NCI-H2029 (cell line): ENCODE results near the gene TM4SF4.

Source experiments
- DNase-seq: peaks from one replicate; lab custom pipeline; 2025; lab: John Stamatoyannopoulos, UW

TM4SF4 gene

DNA sequence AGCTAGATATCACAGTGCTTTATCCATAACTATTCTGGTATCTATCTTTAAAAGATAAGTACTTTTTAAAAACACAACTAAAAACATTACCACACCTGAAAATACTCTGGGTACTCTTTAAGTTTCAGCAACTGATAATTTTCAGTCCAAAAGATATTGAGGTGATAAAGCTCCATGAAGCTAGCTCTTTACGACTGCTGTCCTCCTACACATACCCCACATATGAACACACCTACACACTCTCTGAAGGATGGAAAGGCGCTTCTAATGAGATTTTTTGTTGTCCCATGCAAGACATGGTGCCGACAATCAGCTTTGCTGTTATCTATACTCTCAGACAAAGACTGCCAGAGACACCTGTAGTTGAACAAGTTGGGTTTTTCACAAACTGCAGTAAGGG lies 19.1 kb upstream of the TM4SF4 start:
- DNase-seq: no peak

DNA sequence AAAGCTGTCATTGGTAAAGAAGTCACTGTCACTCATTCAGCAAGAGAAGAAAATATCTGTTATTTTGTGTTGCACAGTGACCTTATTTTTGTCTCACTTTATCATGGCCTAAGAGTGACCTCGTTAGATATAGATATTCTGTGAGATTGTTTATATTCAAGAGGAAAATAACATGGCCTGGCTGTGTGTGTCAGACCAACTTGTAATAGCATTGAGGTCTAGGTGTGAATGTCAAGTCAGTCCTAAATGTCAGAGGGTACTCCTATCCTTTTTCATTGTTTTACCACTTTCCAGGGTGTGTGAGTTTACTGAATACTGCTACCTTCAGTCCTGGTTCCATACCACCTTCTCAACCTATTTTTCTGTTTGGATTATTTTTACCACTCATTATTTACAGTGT lies 18.5 kb upstream of the TM4SF4 start:
- DNase-seq: no peak

DNA sequence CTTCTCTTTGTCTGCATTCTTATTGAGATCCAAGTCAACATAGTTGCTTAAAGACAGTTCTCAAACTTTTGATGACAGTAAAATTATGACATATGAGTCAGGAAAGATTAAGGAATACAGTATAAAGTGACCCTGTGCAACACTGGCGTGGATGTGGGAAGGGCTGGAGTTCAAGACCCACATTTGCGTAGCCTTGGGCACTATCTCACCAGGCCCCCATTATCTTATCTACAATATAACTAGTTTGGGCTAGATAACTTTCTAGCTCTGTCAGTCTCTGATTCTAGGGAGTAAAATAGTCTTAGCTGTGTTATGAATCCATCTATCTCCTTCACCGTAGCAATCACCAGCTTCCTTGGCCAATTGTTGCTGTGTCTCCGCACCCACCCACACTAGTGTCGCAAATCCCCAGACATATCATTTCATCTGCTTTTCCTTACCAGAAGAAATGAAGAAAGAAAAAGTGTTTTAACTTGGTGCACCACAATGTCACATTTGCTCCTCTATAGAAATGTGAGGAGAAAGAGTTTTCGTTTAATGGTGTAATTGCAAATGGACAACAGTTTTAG lies 14.9 kb upstream of the TM4SF4 start:
- DNase-seq: no peak

DNA sequence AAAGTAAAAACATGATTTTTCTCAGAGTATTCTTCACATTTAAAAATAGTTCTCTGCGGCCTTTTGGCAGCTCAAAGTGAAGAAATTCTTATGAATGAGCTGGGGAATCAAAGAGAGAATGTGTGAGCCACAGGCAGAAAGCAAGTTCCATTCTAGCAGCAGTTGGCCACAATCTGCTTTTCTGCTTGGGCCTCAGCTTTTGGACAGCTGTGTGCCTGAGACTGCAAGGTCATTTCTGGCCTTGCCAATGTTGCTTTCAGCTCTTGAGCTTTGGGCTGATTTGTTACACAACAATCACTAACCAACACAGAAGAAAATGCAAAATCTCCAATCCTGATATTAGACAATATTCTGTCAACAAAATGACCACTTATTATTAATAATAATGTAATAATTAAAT lies 14.4 kb upstream of the TM4SF4 start:
- no peak for DNase-seq

DNA sequence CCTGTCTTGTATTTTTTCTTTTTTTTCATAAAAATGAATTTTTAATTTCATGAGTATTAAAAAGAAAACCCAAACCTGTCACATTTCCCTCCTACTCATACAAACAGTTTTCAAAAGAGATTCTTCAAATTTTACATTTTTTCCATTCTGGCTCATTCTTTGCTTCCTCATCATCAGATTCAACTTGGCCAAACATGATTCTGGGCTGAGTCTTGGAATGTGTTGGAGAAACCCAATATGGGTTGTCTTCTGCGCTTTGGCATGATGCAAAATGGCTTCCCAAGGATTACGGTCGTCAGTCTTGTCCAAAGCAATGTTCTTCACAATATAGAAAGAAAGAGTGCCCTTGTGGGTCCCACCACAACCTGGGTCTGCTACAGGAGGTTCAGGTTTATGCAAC lies 12.4 kb upstream of the TM4SF4 start:
- DNase-seq: no peak

DNA sequence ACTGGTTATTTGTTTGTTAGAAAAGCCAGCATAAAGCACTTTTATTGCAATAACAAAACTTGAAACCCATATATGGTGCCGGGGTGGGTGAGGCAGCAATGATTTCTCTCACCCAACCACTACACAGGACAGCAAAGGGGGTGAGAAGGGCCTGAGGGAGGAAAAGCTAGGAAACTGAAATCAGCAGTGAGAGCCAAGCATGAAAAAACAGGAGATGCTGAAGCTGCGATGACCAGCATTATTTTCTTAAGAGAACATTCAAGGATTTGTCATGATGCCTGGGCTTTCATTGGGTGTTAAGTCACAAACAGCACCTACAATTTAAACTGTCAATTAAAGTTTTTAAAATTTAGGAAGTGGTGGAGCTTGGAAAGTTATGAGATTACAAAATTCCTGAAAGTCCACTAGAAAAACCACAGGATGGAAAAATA lies 11.9 kb upstream of the TM4SF4 start:
- DNase-seq: no peak

DNA sequence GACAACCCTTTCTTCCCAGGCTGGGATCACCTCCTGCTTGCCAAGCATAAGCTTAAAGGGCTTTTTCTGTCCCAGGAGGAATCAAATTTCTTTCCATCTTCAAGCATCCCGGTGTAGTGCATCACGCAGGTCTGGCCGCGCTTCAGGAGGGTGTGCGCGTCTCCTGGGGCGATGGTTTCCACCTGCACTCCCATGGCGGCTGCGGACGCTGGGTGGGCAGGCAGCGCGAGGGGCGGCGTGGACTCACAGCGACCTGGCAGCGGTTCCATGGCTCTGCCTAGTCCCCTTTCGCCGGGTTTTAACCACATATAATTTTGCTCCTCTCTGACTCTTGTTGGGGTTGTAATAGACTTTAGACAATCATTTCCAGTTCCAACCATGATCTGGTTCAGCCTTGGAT lies 10.6 kb upstream of the TM4SF4 start:
- DNase-seq: no peak

DNA sequence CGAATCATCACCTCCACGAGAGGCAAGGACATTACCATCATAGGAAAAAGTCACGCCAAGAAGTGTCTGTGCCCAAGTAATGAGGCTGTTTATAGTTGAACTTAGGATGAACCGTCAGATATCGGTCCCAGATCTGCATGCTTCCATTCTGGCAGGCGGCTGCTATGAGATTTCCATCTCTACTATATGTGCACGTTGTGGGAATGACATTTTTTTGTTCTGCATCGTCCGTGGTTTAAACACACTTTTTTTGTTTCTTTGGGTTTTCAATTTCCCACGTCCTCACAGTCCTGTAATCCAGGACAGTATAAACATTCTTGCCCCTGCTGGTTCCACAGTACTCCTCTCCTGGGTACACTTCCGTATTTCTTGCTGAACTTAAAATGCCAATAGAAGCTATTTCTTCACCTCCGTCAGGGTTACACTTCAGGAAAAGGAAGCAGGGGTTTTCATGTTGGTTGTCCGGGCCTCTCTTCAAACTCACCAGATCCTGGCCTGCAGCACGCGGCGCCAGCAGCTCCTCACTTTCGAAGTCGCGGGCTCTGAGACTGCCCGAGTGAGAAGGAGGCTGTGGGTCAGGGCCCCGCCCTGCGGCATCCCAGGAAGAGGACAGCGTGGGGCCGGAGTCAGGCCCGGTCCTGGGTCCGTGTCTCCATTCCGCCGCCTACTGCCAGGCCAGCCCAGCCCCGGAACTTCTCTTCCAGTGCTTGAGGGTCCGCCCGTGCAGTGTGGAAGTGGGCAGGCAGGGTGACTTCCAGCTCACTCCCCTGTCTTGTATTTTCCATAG lies 9.8 kb upstream of the TM4SF4 start:
- no peak for DNase-seq

DNA sequence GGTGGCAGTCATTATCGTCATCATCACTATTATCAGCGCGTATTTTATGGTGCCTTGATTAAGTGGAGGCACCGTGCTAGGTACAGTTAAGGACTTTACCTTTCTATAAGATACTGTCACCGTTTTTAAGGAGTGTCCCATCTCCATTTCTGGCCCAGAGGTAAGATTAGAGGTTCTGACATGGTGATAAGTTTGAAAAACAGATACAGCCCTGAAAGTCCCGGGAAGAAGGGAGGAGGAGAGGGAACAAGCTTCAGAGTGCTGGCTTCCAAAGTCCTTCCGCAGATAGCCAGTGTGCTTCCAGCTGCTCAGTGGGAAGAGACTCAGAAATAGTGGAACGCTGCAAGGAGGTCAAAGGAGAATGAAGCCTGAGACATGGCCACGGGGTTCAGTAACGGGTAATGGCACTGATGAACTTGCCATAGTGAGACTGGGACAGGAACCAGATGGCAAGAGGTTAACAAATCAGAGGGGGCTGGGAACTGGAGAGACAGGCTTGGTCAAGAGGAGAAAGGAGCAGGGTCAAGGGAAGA lies 9.1 kb upstream of the TM4SF4 start:
- no peak for DNase-seq

DNA sequence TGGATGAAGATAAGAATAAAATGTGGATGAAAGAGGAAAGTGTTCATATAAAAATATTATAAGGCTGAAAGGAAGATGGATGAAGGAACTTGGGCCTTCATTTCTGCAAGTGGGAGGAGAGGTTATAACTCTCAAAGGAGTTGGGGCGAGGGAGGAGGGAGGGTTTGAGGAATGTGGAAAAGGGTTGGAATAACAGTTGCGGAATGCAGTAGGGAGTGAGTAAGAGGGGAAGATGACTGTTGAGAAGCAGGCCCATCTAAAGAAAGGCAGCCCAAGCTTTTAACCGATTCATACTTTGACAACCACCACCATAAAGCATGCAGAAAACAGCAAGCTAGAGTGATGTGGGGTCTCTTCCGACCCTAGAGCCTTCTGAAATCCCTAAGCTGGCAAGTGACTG lies 8.3 kb upstream of the TM4SF4 start:
- no peak for DNase-seq

DNA sequence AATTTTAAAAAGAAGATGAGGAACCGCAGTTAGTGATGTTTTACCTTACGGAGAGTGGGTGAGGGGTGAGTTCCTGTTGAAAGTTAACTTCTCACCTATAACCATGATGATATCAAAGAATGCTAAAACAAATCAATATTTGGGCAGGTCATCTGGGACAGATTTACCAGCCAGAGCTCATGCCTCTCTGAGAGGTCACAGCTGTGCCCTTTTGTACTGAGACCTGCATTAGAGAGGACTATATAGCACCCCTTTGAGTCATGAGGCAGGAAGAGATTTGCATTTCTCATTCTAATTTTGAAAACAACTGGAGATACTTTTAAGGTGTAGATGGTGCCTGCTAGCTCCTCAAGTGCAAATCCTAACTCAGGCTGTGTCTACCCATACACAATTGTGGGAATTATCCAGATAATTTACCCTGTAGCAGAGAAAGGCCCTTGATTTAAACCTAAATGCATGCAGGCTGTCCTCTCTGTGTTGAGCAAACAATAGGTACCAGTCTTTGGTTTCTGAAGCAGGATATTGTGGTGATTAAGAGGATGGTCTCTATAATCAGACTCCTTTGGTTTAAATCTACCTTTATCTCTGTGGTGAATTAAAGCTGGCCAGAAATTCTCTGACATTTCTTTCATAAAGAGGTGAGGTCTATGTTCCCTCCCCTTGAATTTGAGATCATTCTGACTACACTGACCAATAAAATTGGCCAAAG lies 5.8 kb upstream of the TM4SF4 start:
- DNase-seq: no peak

DNA sequence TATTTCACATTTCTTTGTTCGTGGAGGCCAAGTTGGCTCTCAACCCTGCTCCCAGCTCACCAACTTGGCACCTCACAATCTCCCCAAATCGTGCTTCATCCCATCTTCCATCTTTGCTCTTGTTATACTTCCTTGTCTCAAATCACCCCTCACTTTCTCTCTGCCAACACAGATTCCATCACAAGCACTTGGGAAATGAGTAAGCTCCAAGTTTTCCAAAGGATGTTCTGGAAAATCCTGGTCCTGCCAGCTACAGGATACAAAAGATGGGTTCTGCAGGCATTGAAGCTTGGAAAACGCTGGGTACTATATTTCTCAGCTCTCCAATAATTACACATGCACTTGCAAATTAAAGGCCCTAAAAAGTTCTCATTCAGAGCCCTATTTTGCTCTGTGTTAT lies 4.1 kb upstream of the TM4SF4 start:
- no peak for DNase-seq

DNA sequence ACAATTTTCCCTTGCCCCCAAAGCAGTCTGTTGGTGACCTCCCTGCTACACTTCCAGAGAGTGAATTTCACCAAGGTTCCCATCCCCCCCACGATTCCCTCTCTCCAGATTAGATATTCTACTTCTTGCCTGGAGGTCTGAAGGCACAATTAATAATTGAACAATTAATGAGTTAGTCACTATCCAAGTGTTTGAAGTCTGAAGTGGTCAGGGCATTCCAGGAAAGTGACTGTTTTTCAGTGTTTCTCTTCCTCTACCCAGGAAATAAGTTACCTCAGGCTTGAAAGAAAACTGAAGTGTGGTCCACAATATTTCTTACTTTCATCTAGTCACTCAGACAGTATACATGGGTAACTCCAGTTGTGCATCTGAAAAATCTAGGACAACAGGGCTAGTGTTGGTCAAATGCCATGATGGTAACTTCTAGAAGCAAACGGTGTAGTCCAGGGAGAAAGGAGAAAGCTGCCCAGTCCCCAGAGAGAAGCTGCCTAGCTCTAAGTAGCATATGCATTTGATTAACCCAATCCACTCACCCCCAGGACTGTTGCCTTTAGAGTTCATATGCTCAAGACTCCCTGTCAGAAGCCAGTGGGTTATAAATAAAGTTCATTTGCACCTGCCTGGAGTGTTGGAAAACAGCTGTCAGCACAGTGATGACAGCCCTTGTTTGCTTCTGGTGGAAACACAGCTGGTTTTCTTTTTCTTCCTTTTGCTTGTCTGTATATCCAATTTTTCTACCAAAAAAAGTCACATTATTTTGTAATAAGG lies 2.3 kb upstream of the TM4SF4 start:
- no peak for DNase-seq

DNA sequence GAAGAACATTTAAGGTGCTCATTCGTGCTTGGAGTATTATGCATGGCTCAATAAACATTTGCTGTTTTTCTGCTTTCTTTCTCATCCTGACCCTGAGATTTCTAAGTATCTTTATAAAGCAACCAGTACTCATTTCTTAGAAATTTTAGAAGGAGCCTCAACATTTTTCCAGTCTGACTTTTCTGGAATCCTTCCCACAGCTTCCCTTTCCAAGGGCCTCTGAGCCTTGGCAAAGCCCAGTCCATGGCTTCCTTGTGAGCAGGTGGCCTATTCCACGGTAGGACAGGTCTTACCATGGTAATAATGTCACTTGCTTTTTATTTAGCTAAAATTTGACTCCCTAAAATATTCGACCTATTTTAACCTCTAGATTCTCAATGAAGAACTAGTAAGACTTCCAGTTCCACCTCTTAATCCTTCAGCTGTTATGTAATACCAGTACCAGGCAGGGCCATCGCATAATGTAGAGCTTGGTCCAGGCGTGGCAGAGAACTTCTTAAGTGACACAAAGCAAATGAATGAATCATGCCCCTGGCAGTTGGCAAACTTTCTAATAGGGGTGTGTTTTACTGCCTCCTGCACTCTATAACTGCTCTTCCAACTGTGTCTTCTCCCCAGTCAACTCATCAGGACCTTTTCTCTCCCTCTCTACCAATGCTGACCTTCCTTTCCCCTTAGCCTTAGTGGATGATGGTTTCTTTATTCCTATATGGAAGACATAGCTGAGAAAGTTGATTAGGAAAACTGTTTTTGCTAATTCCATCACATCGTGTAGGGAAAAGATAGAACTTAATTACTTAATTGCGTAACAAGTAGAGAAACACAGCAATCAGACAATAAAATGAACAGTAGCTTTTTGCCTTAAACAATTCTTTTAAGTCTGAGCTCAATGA lies 894 bp upstream of the TM4SF4 start:
- no peak for DNase-seq

DNA sequence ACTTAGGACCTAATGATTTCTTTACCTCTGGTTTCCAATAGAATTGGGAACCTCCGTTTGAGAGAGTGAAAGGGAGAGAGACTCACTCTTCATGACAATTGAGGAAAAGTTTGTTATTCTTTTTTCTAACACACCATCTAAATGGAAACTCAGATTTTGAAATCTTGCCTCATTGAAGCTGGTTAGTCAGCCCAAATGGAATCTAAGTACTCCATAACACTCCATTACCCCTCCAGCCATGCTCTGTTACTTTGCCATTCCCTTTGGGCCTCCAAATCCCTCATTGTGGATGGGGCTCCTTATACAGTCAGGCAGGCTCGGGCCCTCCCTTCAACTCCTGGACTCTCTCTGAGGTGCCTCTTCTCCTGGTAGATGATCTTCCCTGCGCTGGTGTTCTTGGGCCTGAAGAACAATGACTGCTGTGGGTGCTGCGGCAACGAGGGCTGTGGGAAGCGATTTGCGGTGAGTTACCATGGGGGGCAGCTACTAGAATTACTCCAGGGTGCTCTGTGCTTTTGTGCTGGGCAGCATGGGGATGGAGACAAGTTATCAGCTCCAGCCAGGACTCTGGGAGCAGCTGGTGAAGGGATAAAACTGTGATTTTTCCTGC lies 1.1 kb downstream of the TM4SF4 start:
- no peak for DNase-seq

DNA sequence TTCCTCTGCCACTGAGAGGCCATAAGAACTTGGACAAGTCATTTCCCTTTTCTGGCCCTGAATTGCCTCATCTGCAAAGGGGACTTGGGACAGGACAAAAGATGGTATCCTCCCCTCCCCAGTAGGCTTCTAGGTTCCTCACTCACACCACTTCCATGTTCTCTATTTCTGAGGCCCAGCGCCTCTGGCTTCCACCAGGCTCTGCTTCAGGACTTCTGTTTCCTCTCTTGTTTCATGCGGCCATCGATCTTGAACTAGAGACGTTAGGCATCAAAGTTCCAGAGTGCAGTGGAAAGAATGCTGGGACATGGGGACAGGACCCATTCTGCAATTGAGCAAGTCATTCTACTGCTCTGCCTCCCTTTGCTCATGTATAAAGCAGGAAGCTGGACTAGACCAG lies 1.7 kb downstream of the TM4SF4 start:
- DNase-seq: no peak

DNA sequence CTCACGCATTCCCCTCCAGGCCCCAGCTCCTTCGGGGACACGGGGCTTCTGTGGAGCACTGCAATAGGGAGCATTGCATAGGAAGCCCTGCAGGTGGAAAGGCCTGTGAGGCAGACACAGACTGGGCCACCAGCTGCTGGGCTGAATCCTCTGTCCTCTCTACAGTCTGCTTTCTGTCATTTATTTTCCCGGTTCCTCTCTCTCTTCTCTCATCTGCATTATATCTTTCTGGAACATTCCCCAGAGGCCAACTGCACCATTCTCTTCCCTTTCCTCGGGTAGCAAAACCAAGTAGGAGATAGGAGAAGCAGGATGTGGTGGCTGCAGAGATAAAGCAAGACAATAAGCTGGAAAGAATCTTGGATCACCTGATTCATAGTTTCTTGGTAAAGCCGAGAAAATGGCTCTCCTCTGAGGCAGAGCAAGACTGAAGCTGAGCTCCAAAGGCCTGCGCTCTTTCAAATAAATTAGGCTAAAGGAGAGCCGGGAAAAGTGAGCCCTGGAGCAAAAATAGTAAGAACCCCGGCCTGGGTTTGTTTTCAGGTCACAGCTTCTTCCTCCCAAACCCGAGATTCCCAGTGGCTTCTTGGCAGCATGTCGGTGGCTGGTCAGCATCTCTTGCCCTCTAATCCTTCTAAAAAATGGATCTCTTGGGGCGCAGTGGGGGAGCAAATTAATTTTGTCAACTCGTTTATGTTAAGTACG lies 5.3 kb downstream of the TM4SF4 start:
- DNase-seq: no peak

DNA sequence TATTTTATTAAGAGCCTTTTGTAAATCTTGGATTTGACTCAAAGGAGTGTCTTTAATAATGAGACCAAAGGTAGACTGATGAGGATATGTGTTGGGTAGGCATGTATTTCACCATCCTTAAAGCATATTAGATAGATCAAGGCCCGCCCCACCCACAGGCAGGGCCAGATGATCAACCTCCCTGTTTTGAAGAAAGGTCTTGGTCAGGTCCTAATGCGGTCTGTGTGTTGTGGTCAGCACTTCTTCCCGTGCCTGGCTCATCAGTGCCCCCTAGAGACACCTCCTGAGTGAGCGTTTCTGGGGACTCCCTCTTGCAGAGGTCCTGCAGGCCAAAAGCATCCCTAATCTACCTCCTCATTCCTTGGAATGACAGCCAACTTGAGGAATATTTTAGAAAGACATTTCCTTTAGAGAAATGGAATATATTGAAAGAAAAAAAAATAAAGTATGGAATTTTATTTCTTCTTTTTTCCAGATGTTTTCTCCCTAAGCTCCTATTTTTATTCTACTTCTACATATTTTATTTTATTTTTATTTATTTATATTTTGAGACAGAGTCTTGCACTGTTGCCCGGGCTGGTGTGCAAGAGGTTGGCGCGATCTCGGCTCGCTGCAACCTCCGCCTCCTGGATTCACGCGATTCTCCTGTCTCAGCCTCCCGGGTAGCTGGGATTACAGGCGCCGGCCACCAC lies 6.0 kb downstream of the TM4SF4 start:
- peak; percentile 73 for DNase-seq

DNA sequence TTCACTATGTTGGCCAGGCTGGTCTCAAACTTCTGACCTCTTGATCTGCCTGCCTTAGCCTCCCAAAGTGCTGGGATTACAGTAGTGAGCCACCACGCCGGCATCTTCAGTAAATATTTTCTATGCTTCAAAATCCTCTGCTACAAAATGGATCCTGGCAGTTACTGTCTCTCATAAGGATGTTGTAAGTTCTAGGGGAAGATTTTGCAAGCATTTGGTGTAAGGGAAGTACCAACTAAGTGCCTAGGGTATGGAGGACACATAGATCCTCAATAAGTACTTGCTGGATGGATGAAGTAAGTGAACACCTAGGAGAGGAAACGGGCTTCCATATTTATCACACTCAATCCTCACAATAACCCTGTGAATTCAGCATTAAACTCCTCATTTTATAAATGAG lies 6.6 kb downstream of the TM4SF4 start:
- no peak for DNase-seq

DNA sequence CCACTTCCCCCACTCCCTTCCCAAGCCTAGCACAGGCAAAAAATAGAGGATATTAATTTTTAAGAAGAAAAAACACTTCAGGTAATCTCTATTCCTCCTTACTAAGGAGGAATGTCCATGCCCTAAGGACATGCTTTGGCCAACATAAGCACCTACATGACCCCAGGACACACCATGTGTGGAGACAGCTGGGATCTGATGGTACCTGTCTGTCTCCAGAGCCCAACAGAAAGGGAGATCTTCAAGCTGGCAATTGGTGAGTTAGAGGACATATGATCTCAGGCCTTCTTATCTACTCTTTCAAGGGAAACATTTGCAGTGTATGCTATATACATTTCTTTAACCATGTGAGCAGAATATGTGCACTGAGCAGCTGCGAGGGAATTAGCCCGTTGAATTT lies 7.0 kb downstream of the TM4SF4 start:
- no peak for DNase-seq
